Measurements from ENCODE around the gene GOLGA6D. TPM values are rescaled to one million over a fixed set of nuclear protein-coding genes. Genes with fewer than 3 reads are reported as not detected.
"Not testable (repeated sequence)": the region's sequence is repeated elsewhere in the genome, so short reads cannot be mapped to it uniquely, and the experiment has no call there.

Gene GOLGA6D
- total RNA-seq, 1 donor from 2014 or later, result not detected

GRCh38 chr15:75278497-75278896, 4.1 kb upstream of the GOLGA6D start:
- intact Hi-C loops (cut with micrococcal nuclease), result loop anchor here (10.0 kb wide), 1 partner anchor 254 kb away; the partner anchor contains the start of gene PPCDC

DNA sequence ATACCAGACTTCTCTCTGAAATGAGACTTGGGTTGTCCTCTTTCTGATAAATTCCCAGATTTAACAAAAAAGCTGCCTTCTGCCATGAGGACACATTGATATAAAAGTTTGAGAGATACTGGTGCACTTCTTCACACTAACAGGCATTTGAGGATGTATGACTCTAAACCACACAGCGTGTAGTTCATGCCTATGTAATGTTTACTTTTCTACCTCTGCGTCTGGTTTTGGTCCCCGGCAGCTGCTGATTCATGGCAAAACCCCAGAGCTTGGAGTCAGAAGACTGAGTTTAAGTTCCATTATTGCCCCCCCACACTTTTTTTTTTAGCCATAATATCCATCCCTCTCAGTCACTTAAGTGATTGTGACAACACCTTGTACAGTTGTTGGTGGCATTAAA, 1.5 kb downstream of the GOLGA6D start:
- intact Hi-C loops (cut with micrococcal nuclease), result not testable (repeated sequence)

- intact Hi-C loops (cut with micrococcal nuclease), result not testable (repeated sequence)
Observed at GRCh38 chr15:75293660-75294059, 11.0 kb downstream of the GOLGA6D start.

- intact Hi-C loops (cut with micrococcal nuclease), result not testable (repeated sequence)
Observed at GRCh38 chr15:75298541-75299310, 16.1 kb downstream of the GOLGA6D start.

DNA sequence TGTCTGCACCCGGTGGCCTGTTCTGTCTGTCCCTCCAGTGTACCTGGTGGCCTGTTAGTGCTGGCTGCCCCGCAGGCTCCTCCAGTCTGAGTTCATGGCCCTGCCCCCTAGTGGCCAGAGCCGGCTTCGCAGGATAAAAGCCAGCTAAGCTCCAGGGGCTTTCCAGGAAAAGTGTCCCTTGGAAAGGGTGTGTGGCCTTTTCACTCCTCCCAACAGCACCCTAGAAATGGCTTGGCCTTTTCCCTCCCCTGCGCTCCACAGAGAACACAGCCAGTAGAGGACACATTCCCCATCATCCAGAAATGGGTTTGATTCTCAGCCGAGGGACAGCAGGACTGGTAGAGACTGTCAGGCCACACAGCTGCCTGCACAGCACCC, 16.7 kb downstream of the GOLGA6D start:
- intact Hi-C loops (cut with micrococcal nuclease), result not testable (repeated sequence)

- intact Hi-C loops (cut with micrococcal nuclease), result not testable (repeated sequence)
Observed at GRCh38 chr15:75300026-75300425, 17.4 kb downstream of the GOLGA6D start.

- intact Hi-C loops (cut with micrococcal nuclease), result no loop called here
Observed at GRCh38 chr15:75302318-75302717, 19.7 kb downstream of the GOLGA6D start.

DNA sequence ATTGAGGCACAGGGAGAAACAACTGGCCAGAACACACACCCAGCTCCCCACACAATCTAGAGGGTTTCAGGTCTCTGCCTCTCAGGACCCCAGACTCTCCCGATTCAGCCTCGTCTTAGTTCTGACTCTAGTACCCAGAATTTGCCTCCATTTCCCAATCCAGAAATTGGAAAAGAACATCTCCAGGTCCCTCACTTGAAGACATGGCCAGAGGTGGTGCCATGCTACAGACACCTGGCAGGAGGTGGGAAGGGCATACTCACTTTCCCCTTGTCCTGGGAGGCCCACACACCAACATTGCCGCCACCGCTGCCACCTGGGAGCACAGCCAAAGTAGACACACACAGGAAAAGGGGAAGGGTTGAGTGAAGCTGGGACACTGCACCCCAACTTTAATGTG, 20.1 kb downstream of the GOLGA6D start:
- intact Hi-C loops (cut with micrococcal nuclease), result not testable (repeated sequence)

- intact Hi-C loops (cut with micrococcal nuclease), result no loop called here
Observed at GRCh38 chr15:75306188-75306587, 23.6 kb downstream of the GOLGA6D start.

DNA sequence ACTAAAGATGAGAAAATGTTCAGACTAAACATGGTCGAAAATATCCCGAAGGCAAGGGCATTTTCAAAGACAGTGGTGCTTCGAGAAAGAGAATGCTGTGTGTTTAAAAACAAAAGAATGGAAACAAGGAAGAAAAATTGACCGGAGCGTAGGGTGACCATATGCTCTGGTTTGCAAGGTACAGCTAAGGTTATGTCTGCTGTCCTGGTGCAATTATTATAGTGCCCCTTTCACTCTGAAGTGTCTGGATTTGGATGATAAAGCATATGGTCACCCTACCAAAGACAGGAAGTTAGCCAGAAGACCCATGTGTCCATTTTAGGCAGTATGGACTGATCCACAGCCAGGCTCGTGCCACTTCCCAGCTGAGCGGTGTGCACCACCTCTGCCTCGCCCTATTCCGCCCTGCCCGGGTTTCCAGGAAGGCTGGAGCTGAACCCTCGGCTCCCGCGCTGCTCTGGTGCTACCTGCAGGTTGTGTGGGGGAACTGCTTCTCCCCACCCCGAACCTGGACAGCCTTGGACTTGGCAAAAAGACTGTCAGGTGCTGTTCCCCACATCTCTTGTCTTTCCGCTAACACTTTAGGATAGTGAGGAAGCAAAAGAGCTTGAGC, 25.2 kb downstream of the GOLGA6D start:
- intact Hi-C loops (cut with micrococcal nuclease), result no loop called here

- intact Hi-C loops (cut with micrococcal nuclease), result no loop called here
Observed at GRCh38 chr15:75309711-75310110, 27.1 kb downstream of the GOLGA6D start.

GRCh38 chr15:75312548-75312947, 29.9 kb downstream of the GOLGA6D start:
- intact Hi-C loops (cut with micrococcal nuclease), result not testable (repeated sequence)

GRCh38 chr15:75313116-75313845, 30.6 kb downstream of the GOLGA6D start:
- intact Hi-C loops (cut with micrococcal nuclease), result no loop called here

GRCh38 chr15:75314552-75315290, 32.1 kb downstream of the GOLGA6D start:
- intact Hi-C loops (cut with micrococcal nuclease), result no loop called here

DNA sequence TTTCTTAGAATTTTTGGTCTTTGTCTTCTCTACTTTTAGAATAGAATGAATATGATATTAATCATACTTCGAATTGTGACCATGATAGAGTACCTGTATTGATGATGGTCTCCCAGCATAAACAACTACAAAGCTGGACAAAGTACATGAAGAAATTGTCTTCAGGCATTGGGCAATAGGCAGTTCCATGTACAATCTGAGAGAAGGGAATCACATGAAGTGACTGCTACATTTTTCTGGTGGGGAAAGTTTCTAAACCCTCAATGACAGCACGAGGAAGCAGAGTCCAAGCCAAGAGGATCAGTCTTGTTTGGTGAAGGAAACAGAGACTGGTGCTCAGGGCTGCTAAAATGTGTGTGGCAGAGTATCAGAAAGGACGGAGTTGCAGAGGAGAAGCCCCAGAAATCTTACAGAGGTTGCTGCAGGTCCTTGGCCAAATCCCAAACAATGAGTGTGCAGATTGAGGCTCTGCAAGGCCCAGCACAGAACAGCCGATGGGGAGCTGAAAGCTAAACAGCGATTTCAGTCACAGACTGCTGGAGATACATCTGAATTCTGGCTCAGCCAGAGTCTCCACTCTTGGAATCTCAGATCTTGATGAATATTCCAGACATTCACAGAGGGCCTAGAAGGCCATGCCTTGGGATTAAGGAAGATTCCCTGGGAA, 36.7 kb downstream of the GOLGA6D start:
- intact Hi-C loops (cut with micrococcal nuclease), result not testable (repeated sequence)

- intact Hi-C loops (cut with micrococcal nuclease), result no loop called here
Observed at GRCh38 chr15:75321711-75322110, 39.1 kb downstream of the GOLGA6D start.

DNA sequence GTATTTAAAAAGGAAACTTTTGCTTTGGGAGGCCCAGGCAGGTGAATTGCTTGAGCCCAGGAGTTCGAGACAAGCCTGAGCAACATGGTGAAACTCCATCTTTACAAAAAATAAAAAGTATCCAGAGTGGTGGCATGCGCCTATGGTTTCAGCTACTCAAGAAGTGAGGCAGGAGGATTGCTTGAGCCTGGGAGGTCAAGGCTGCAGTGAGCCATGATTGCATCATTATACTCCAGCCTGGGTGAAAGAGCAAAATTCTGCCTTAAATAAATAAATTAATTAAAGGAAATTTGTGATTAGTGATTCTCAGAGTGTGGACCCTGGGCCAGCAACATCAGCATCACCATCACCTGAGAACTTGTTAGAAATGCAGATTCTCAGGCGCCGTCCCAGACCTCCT, 43.3 kb downstream of the GOLGA6D start:
- intact Hi-C loops (cut with micrococcal nuclease), result no loop called here

DNA sequence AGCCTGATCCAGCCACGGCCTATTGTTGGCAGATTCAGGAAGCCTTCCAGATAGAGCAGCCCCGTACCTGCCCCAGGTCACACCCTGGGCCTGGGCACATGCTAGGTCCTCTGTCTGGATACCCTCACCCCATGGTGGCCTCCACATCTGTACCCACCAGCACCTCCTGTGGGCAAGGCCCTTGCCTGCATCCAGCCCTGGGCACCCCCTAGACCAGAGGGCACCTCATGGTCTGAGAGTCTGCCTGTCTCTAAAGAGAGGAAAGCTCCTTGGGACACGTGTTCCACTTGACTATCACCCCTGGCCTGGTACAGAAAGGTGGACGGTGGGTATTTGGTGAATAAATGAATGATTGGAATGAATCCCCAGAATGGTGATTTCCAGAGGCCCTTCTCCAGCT, 44.4 kb downstream of the GOLGA6D start:
- intact Hi-C loops (cut with micrococcal nuclease), result no loop called here

GRCh38 chr15:75327491-75327890, 44.9 kb downstream of the GOLGA6D start:
- intact Hi-C loops (cut with micrococcal nuclease), result no loop called here

DNA sequence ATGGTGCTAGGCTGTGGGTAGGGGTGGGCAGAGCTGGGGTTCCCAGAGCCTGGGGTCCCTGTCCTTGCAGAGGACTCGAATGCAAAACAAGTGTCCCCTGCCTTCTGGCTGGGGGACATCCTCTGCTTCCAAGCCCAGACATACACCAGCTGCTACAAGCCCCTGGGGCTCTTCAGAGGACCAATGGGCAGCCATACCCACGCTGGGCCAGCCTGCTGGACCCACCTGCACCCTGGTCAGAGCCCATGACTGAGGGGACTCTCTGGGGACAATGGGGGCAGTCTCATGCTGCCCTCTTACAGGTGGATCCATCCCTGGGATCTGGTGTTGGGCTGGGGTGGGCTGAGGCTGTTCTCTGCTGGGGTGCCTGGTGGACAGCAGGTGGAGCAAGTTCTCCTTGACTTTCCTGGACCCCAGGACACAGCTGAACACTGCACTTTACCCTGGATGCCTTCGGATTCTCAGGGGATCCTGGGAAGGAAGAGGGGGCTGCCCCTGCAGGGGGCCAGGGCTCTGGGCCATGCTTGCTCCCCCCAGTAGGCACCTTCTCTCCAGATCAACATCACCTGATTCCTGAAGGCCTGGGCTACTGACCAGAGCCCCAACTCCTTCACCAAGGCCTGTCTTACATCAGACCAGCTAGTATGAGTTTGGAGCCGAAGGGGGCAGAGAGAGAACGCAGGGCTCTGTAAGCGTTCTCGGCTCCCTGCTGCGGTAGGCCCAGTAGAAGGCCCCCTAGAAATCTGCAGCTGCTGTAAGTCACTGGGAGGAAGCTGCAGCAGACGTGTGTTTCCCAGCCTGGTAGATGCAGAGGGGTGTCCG, 46.1 kb downstream of the GOLGA6D start:
- intact Hi-C loops (cut with micrococcal nuclease), result no loop called here

All from T-helper 2 cell treated with Interferon-gamma antibody and Interleukin-4, amounts not matched to agents 100 ng/mL and 5 ng/mL, for 36 hours (primary cell).